ENCODE data around the gene DVL2.
"Not testable (repeated sequence)": the region's sequence is repeated elsewhere in the genome, so short reads cannot be mapped to it uniquely, and the experiment has no call there.

Gene DVL2

GRCh38 chr17:7204336-7204735 is 30.0 kb downstream of the DVL2 start:
- DNase-seq (ENCODE audit: low spot score) = no peak
- no peak for FAIRE-seq

GRCh38 chr17:7203391-7203790 is 30.9 kb downstream of the DVL2 start:
- DNase-seq (ENCODE audit: low spot score) (no peak), FAIRE-seq (no peak)

DNA sequence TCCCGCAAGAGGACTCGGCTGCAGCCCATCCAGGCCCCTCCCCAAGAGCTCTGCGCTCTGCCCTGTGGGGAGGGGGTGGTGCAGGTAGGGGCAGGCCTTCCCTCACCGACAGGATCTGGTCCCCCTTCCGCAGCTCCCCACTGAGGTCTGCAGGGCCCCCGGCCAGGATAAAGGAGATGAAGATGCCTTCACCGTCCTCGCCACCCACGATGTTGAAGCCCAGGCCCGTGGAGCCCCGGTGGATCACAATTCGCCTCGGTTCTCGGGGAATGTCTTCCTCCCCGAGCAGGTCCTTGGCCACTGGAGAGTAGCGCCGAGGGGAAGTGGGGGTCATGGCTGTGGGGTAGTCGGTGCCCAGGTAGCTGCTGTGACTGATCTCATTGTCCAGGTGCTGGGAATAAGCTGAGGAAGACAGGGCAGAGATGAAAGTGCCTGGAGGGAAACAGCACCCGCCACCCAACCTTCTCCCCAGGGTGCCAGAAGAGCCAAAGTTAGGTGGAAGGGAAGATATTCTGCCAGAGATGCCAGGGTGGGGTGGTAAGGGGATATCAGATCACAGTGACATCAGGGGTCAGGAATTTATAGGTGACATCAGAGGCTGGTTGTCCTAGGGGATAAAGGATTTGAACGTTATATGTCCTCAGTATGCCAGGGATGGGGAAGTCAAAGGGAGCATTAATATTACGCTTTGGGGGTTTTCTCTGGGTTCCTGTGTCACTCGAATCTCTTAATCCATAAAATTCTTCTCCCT is 37.5 kb downstream of the DVL2 start:
- DNase-seq (ENCODE audit: low spot score) (no peak), FAIRE-seq (no peak)

GRCh38 chr17:7195971-7196370 is 38.3 kb downstream of the DVL2 start:
- no peak for FAIRE-seq

DNA sequence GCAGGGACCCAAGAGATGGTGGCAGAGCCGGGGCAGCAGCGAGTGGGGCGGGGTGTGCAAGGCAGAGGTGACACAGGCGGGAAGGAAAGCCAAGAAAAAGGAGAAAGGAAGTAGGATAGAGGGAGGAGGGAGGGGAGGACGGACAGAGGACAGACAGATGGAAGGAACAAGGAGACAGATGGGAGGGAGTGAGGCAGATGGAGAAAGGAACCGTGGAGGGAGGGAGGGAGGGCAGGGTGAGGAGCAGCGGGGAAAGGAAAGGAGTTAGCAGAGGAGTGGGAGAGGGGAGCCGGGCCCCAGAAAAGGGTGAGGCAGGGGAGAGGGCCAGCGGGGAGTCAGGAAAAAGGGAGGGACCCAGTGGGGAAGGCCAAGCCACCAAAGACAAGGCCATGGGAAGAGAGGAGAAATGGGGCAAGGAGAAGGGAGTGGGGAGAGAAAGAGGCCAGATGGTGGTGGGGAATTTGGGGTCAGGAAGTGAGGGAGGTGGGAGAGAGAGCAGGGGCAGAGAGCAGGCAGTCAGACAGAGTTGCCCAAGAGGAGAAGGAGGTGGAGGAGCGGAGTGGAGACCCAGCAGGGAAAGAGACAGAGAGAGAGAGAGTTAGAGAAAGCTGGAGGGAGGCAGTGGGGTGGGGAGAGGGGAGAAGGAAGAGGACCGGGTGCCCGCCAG is 41.9 kb downstream of the DVL2 start:
- FAIRE-seq (no peak), DNase-seq (ENCODE audit: low spot score) (no peak)

More at GRCh38 chr17:7195971-7196370, 38.3 kb downstream of the DVL2 start:
- DNase-seq (ENCODE audit: low spot score) = no peak

DNA sequence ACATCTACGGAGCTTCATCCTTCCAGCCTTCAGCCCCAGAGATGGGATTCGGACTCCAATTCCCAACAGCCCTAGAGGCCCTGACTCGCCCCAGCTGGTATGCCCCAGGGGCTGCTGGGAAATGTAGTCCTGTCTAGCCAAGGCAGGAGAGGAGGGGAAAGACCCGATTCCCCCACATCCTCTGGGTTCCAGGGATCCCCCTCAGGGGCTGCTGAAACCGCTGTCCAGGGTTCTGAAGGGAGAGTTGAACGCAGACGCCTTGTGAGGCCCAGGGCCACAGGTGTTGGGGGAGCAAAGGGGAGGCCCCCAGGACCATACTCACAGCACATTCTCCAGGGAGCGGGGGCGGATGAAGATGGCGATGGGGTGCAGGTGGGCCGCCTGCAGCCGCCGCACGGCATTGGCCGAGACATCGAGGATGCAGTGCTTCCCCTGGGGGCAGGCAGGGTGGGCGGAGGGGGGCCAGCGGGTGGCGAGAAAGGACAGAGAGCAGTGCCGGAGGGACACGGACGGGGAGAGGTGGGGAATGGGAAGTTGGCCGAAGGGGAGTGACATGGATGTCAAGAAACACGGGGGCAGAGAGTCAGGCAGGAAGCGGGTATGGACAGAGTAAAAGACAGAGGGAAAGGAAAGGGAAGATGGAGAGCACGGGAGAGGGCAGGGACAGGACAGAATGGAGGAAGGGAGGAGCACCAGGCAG is 42.6 kb downstream of the DVL2 start:
- FAIRE-seq (no peak), DNase-seq (ENCODE audit: low spot score) (peak; percentile 58)

- FAIRE-seq (no peak), DNase-seq (ENCODE audit: low spot score) (no peak)
Measured at GRCh38 chr17:7191069-7191468, 43.2 kb downstream of the DVL2 start.

DNA sequence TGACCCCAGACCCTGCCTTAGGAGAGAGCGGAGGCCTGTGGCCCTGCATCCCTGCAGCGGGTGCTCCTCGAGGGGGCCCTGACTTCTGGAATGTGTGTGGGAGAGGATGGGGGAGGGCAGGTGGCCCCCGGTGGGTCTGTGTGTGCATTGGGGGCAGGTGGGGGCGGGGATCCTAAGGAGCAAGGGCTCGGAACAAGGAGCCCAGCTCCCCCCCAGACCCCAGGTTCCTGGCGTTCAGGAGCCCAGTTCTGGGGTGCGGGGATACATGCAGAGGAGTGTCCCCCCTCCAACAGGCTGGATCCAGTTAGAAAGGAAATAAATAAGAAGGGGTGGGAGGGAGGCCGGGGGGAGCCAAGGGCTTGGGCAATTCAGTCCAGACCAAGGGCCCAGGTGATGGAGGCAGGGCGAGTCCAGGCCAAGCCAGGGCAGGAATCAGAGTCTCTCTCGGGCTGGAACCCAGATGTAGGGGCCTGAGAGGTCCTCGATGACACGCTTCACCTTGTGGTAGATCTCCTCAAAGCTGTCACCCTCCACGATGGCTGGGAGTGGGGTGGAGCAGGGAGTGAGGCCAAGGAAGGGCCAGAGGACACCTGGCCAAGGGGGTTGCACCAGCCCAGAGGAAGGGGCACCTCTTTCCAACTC is 43.9 kb downstream of the DVL2 start:
- FAIRE-seq (no peak), DNase-seq (ENCODE audit: low spot score) (no peak)

GRCh38 chr17:7186241-7186640 is 48.1 kb downstream of the DVL2 start:
- DNase-seq (ENCODE audit: low spot score) (no peak), FAIRE-seq (no peak)

GRCh38 chr17:7184647-7185046 is 49.7 kb downstream of the DVL2 start:
- FAIRE-seq = no peak

DNA sequence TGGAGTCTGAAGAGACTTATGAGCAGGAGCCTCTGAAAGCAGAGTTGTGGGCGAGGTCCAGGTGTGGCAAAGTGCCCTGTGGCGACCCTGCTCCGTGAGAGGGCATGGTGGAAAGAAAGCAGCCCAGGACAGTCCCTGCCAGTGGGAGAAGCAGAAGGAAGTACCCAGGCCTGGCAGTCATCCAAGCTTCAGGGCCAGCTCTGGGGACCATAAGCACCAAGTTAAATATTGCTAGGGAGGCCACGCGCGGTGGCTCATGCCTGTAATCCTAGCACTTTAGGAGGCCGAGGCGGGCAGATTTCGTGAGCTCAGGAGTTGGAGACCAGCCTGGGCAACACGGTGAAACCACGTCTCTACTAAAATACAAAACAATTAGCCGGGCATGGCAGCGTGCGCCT is 50.2 kb downstream of the DVL2 start:
- FAIRE-seq = no peak
- no peak for DNase-seq (ENCODE audit: low spot score)

More at GRCh38 chr17:7184647-7185046, 49.7 kb downstream of the DVL2 start:
- no peak for DNase-seq (ENCODE audit: low spot score)

DNA sequence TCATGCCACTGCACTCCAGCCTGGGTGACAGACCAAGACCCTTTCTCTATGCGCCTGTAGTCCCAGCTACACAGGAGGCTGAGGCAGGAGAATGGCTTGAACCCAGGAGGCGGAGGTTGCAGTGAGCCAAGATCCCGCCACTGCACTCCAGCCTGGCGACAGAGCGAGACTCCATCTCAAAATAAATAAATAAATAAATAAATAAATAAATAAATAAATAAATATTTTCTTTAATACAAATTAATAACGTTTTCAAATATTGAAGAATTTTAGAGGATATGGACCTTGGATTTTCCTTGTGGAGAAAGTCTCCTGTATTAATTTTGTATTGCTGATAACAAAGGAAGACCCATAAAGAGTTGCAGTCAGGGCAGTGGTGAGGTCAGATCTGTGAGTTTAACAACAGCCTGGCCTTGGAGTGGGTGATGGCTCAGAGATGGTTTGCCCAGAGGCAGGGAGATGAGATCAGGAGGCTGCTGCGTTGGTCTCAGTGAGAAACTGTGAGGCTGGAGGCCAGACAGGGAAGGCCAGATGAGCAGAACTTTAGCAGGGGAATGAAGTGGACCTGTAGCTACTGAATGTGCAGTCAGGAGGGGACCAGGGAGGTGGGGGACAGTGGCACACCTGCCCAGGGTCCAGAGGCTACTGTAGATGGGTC is 50.8 kb downstream of the DVL2 start:
- DNase-seq (ENCODE audit: low spot score) = no peak
- FAIRE-seq = no peak

- FAIRE-seq; DNase-seq (ENCODE audit: low spot score): not testable (repeated sequence)
Measured at GRCh38 chr17:7182101-7182500, 52.2 kb downstream of the DVL2 start.

DNA sequence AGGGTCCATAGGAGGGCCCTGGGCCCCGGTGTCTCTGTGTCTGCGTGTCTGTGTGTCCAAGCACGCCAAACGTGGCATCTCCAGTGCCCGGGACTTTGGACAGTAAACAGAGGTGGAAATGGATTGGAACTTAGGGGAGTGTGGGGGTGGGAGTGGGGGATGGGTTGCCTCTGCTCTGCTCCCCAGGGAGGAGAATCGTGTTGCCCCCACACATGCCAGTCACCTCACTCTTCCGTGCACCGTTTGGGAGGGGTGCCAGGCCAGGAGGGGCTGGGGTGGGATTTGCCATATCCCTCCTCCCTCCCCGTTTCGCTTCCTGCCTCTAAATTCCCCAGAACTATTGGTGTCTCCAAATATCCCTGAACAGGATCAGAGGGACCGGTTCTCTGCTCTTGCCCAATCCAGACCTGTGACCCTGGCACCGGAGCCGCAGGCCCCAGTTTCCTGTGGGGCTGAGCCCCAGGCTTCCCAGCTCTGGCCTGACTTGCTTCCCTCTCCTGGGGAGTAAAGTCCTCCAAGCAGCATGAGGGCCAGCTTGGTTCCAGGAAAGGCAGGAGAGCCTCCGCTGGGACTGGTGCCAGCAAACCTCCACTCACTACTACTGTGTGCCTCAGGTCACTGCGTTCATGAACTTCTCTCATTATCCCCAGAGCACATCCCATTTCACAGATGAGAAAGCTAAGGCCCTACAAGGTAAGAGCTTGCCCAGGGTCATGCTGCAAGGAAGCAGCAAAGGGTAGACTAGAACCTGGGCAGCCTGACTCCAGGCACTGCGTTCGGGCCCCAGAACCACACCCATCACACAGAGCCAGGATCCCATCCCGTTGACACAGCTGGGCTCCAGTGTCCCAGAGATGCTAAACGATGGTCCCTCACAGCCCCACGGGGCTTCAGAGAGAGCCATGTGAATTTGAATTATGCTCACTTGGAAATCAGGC is 54.7 kb downstream of the DVL2 start, which contains the start of gene ASGR1:
Gene ASGR1 (minus strand): TSS at position 54 of the 938 bp plus-strand sequence. CDS start 807 bp downstream, outside the sequence.
- DNase-seq (ENCODE audit: low spot score) (no peak), FAIRE-seq (no peak)

DNA sequence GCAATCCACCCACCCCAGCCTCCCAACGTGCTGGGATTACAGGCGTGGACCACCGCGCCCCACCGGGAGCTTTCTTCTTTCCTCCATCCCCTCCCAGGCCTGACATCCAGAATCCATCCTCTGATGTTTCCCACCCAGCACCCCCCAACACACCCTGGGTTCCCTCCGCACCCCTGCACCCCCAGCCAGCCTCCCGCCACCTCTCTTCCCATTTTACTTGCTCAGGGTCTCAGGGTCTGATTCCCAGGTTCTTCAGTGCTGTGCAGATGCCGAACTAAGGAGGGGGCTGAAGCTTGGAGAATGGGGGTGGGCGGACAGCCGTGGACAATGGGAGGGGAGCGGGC is 55.4 kb downstream of the DVL2 start:
- FAIRE-seq (no peak), DNase-seq (ENCODE audit: low spot score) (no peak)

DNA sequence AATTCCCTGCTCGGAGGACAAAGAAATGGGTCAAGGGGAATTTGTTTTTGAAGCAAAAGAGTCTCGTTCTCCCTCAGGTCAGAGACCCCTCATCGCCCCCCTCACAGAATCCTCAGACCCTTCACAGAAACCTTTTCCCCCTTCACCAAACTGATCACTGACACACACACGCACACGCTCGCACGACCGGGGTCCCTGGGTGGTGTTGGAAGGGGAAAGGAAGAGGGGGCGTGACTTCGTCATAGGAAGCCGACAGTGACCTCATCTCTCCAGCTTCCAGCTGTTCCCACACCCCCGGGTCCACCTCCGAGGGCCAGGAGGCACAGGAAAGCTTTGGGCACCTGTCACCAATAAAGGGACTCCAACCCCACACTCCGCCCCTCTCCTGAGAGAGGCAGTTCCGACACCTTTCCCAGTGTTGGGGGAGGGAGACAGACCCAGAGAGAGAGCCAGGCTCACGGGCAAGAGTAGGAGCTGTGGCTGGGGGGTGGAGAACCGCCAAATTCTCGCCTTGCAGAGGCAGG is 56.3 kb downstream of the DVL2 start:
- FAIRE-seq = no peak
- peak; percentile 46 for DNase-seq (ENCODE audit: low spot score)

DNA sequence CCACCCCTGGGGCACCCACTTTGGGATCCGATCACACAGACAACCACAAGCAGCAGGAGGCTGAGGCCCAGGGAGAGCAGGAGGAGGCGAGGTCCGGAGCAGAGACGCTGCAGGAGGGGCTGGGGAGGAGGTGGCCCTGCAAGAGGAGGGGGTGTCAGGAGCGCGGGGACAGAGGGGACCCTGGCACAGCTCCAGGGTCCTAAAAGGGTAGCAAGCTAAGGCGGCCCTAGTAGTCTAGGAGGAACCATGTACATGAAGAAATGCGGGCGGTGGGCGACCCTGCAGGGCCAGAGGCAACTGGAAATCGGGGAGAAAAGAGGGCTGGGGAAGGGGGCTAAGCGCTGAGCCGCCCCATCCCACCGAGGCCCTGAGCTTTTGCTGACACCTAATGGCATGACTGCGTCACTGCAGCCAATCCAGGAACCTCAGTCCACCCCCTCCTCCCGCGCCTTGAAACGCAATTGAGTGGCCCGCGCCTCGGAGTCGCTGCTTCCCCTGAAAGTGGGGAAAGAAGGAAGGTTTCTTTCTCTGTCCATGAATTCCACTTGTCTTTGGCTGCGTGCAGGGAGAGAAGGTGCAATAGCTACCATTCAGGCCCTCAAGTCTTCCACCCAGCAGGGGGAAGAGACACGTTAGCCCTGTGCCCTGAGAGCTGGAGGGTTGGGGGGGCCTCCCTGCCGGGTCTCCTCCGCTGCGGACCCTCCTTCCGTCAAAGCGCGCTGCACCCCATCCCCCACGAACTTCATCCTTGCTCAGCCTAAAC is 56.9 kb downstream of the DVL2 start:
- DNase-seq (ENCODE audit: low spot score) (peak; percentile 82), FAIRE-seq (no peak)

- FAIRE-seq (no peak), DNase-seq (ENCODE audit: low spot score) (no peak)
Measured at GRCh38 chr17:7176841-7177190, 57.5 kb downstream of the DVL2 start.

DNA sequence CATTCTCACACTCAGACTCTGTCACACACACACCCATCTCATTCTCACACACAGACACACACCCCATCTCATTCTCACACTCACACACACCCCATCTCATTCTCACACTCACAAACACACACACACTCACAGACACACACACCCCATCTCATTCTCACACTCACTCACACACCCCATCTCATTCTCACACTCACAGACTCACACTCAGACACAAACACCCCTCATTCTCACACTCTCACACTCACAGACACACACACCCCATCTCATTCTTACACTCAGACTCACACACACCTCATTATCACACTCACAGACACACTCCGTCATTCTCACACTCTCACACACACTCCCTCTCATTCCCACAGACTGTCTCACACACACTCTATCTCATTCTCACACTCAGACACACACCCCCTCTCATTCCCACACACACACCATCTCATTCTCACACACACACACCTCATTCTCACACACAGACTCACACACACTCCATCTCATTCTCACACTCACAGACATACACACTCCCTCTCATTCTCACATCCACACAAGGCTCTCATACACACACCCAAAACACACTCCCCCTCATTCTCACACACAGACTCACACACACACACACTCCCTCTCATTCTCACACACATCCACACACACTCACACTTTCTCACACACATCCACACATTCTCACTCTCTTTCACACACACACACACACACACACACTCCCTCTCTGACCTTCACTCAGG is 58.0 kb downstream of the DVL2 start:
- no peak for DNase-seq (ENCODE audit: low spot score)
- FAIRE-seq = peak; percentile 44
